OCI-LY3 (cell line): Measurements from ENCODE around the gene DIPK2A.

ENCODE experiments used
- H2AFZ ChIP-seq: fragments of 200-600, 300-600 bp; shearing (Covaris generic); 2 replicates; pipeline ENCODE4 v1.6.0; 2014; ENCODE audit warnings: antibody characterized with exemption, low read depth, low read length
- H3K27ac ChIP-seq: fragments of 200-600, 300-600 bp; sonication (generic); 2 replicates; pipeline ENCODE4 v1.5.1; 2014; ENCODE audit warnings: mild to moderate bottlenecking, low read length, moderate library complexity, mixed read lengths
- H3K27me3 ChIP-seq: fragments of 200-600, 300-600 bp; sonication (generic); 2 replicates; pipeline ENCODE4 v1.6.1; 2014; ENCODE audit warnings: low read depth, low read length, mixed read lengths
- H3K36me3 ChIP-seq: fragments of 200-600, 300-600 bp; sonication (generic); replicated peaks from 2 replicates; pipeline ENCODE3; 2014; ENCODE audit warnings: low read depth, low read length, mixed read lengths
- H3K4me1 ChIP-seq: fragments of 300-600, 200-600 bp; sonication (generic); 2 replicates; pipeline ENCODE4 v1.6.1; 2014; ENCODE audit warnings: low read length, mixed read lengths
- H3K4me2 ChIP-seq: fragments of 200-600, 300-600 bp; sonication (generic); 2 replicates; pipeline ENCODE4 v1.6.1; 2014; ENCODE audit warnings: low read length, mixed read lengths
- H3K4me3 ChIP-seq: fragments of 300-600, 200-600 bp; sonication (generic); 2 replicates; pipeline ENCODE4 v1.5.1; 2014; ENCODE audit warnings: antibody characterized with exemption, mild to moderate bottlenecking, low read length, moderate library complexity
- H3K79me2 ChIP-seq: fragments of 300-600, 200-600 bp; shearing (Covaris generic); 2 replicates; pipeline ENCODE4 v1.6.1; 2014; ENCODE audit warnings: mild to moderate bottlenecking, low read length, mixed read lengths
- H3K9ac ChIP-seq: fragments of 300-600, 200-600 bp; shearing (Covaris generic); 2 replicates; pipeline ENCODE4 v1.6.0; 2014; ENCODE audit warnings: mild to moderate bottlenecking, low read length, moderate library complexity
- H3K9me3 ChIP-seq: fragments of 200-600, 300-600 bp; shearing (Covaris generic); 2 replicates; pipeline ENCODE4 v1.6.1; 2014; ENCODE audit warnings: low read length, mixed read lengths; ENCODE audit not compliant: insufficient read depth
- H4K20me1 ChIP-seq: fragments of 200-600, 300-600 bp; sonication (generic); 2 replicates; pipeline ENCODE4 v1.6.1; 2016; ENCODE audit warnings: low read length, mixed read lengths; ENCODE audit not compliant: insufficient read depth
- EZH2phosphoT487 ChIP-seq: fragments of 200-600 bp; shearing (Covaris generic); IDR thresholded peaks from 2 replicates; pipeline ENCODE4 v1.6.1; 2018; ENCODE audit warnings: antibody characterized with exemption, mixed run types, low read depth
- TF ChIP-seq, protein P1 (sequence below): fragments of 200-600, 300-600 bp; sonication (generic); IDR thresholded peaks from 2 replicates; pipeline ENCODE4 v1.5.1; 2014; ENCODE audit warnings: antibody characterized with exemption, low read length, low read depth

Gene DIPK2A

DNA sequence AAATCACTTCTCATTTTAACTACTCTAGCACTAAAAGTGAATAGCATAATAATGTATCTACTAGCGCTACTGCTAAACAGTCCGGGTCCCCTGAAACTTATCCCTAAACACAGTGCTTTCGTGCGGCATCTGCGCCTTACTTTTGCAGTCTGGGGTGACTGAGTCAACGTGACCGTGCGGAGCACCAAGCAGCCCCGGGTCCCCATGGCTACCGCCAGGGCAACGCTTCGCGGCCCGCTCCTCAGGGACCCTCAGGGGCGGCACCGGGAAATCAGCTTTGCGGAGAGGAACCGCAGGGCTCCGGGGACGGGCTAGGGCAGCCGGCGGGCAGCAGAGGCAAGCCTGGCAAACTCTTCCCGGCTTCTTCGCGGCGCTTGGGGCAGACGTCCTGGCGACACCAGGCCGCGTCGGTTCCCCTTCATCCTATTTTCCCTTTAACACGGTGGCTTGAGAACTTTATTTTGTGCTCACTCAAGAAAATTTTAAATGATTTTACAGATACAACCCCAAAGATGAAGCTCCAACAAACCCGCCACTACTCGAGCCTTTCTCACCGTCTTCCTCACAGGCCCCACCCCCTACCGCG is 757 bp upstream of the DIPK2A start:
- peak overlapping the region; percentile 59 for H2AFZ ChIP-seq
- peaks cover 14% of the 10 kb centered on the region for H4K20me1 ChIP-seq
- H3K4me3 ChIP-seq = peak overlapping the region; percentile 97
- peak overlapping the region; percentile 98 for H3K9ac ChIP-seq
- H3K79me2 ChIP-seq = peaks cover 39% of the 10 kb centered on the region
- H3K27me3 ChIP-seq = no peaks in the 10 kb centered on the region
- no peaks in the 10 kb centered on the region for H3K9me3 ChIP-seq
- H3K4me2 ChIP-seq = peak overlapping the region; percentile 89
- peak overlapping the region; percentile 95 for H3K27ac ChIP-seq
- TF ChIP-seq EZH2phosphoT487 = no peak
- TF ChIP-seq, protein P1, sequence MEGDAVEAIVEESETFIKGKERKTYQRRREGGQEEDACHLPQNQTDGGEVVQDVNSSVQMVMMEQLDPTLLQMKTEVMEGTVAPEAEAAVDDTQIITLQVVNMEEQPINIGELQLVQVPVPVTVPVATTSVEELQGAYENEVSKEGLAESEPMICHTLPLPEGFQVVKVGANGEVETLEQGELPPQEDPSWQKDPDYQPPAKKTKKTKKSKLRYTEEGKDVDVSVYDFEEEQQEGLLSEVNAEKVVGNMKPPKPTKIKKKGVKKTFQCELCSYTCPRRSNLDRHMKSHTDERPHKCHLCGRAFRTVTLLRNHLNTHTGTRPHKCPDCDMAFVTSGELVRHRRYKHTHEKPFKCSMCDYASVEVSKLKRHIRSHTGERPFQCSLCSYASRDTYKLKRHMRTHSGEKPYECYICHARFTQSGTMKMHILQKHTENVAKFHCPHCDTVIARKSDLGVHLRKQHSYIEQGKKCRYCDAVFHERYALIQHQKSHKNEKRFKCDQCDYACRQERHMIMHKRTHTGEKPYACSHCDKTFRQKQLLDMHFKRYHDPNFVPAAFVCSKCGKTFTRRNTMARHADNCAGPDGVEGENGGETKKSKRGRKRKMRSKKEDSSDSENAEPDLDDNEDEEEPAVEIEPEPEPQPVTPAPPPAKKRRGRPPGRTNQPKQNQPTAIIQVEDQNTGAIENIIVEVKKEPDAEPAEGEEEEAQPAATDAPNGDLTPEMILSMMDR = no peak
- peaks cover 3% of the 10 kb centered on the region for H3K36me3 ChIP-seq
- peaks cover 9% of the 10 kb centered on the region for H3K4me1 ChIP-seq

DNA sequence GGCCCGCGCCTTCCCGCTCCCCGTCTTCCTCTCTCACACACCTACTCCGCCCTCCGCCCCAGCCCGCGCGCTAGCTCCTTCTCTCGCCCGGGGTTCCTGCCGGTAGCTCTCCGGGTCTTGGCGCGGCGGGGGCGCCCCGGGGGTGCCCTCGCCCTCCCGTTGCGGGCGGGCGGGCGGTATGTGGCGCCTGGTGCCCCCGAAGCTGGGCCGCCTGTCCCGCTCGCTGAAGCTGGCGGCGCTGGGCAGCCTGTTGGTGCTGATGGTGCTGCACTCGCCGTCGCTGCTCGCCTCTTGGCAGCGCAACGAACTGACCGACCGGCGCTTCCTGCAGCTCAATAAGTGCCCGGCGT is 507 bp downstream of the DIPK2A start:
- no peaks in the 10 kb centered on the region for H3K9me3 ChIP-seq
- H3K27ac ChIP-seq = peak overlapping the region; percentile 95
- H3K4me2 ChIP-seq = peak overlapping the region; percentile 79
- peak overlapping the region; percentile 97 for H3K4me3 ChIP-seq
- H2AFZ ChIP-seq = no peak overlapping the region; the same call in 1 of the 2 replicates
- H3K36me3 ChIP-seq = peaks cover 3% of the 10 kb centered on the region
- peaks cover 26% of the 10 kb centered on the region for H4K20me1 ChIP-seq
- no peaks in the 10 kb centered on the region for H3K27me3 ChIP-seq
- TF ChIP-seq, protein P1 = no peak
- TF ChIP-seq EZH2phosphoT487 = no peak
- peak overlapping the region; percentile 98 for H3K9ac ChIP-seq
- peaks cover 52% of the 10 kb centered on the region for H3K79me2 ChIP-seq
- peaks cover 22% of the 10 kb centered on the region for H3K4me1 ChIP-seq

DNA sequence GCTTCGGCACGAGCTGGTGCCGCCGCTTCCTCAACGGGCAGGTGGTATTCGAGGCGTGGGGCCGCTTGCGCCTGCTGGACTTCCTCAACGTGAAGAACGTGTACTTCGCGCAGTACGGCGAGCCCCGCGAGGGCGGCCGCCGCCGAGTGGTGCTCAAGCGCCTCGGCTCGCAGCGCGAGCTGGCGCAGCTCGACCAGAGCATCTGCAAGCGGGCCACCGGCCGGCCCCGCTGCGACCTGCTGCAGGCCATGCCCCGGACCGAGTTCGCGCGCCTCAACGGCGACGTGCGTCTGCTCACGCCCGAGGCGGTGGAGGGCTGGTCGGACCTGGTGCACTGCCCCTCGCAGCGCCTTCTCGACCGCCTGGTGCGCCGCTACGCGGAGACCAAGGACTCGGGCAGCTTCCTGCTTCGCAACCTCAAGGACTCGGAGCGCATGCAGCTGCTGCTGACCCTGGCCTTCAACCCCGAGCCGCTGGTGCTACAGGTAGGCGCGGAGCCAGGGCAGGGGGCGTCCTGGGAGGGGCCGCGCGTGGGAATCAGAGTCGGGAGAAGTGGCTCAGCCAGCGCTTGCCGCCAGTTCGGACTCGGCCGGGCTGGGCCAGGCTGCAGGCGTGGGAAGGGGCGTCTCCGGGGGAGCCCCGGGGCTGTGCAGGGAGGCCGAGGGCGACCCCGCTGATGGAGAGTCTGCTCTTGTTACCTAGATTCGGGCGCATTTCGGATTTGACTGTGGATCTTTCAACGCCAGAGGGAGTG is 1.1 kb downstream of the DIPK2A start:
- H3K4me3 ChIP-seq = peak overlapping the region; percentile 97
- peak overlapping the region; percentile 79 for H3K4me2 ChIP-seq
- H4K20me1 ChIP-seq = peaks cover 31% of the 10 kb centered on the region
- no peaks in the 10 kb centered on the region for H3K9me3 ChIP-seq
- peak overlapping the region; percentile 98 for H3K9ac ChIP-seq
- H3K79me2 ChIP-seq = peaks cover 57% of the 10 kb centered on the region
- TF ChIP-seq, protein P1 = peak; percentile 59
- TF ChIP-seq EZH2phosphoT487 = no peak
- H3K27me3 ChIP-seq = no peaks in the 10 kb centered on the region
- H3K27ac ChIP-seq = peak overlapping the region; percentile 95
- no peak overlapping the region; the same call in 1 of the 2 replicates for H2AFZ ChIP-seq
- H3K36me3 ChIP-seq = peaks cover 3% of the 10 kb centered on the region
- H3K4me1 ChIP-seq = peaks cover 27% of the 10 kb centered on the region

DNA sequence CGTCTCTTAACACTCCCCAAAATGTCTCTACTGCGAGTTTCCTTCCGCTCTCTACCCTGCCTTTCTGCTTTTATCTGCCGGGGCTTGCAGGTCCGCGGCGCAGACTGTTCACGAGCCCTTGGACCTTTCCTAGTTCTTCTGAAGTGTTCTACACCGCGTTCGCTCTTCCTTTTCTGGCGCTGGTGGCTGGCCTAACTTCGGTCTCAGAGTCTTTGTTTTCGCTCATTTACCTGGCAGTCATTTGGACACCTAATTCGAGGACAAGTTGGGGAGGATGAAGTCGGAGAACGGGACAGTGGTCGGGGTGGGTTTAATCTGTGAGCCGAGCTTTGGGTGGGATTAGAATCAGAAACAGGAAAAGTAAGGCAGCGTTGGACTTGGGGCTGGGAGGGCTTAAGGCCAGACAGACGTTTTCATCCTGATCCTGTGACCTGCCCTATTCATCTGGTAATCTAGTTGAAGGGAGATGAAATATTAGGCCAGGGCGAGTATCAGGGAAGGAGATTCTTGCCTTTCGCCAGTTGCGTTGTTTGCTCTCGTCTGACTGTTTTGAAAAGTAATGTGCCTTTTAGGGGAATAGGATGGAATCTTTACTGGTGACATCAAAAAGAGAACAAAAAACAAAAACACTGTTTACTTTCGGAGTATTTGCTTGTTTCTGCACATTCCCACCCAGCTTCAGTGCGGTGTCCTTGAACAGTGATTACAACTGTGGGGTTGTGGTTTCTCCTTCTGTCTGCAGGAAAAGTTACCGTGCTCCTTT is 1.8 kb downstream of the DIPK2A start:
- Histone ChIP-seq H3K4me2 (peak overlapping the region; percentile 79), H3K27me3 (no peaks in the 10 kb centered on the region), H3K36me3 (peaks cover 3% of the 10 kb centered on the region), H3K27ac (peak overlapping the region; percentile 95), H4K20me1 (peaks cover 38% of the 10 kb centered on the region), H2AFZ (no peak overlapping the region), H3K9me3 (no peaks in the 10 kb centered on the region), H3K4me3 (peak overlapping the region; percentile 97), H3K79me2 (peaks cover 65% of the 10 kb centered on the region), H3K9ac (peak overlapping the region; percentile 98), H3K4me1 (peaks cover 34% of the 10 kb centered on the region)
- TF ChIP-seq, protein P1 = no peak
